Measurements from ENCODE around the gene PFDN5.
"Not testable (repeated sequence)": the region's sequence is repeated elsewhere in the genome, so short reads cannot be mapped to it uniquely, and the experiment has no call there.

Gene PFDN5

GRCh38 chr12:53300187-53300586, 4.8 kb downstream of the PFDN5 start:
- no peak for DNase-seq
- no peaks in the 10 kb centered on the region for H3K27me3 Mint-ChIP-seq

GRCh38 chr12:53302903-53303302, 7.6 kb downstream of the PFDN5 start:
- Mint-ChIP-seq H3K4me1 (peaks cover 53% of the 10 kb centered on the region), H3K27ac (peak overlapping the region; percentile 42 to 61), H3K27me3 (no peaks in the 10 kb centered on the region), H3K9me3 (no peaks in the 10 kb centered on the region), H3K4me3 (peak overlapping the region; percentile 1 to 12)
- ATAC-seq (no peak), DNase-seq (no peak)

More at GRCh38 chr12:53300187-53300586, 4.8 kb downstream of the PFDN5 start:
- ATAC-seq, result no peak
- Mint-ChIP-seq H3K4me1 (peaks cover 73% of the 10 kb centered on the region), H3K27ac (peak overlapping the region; percentile 98), H3K4me3 (peak overlapping the region; percentile 84 to 92), H3K9me3 (no peaks in the 10 kb centered on the region)

- DNase-seq (no peak), ATAC-seq (no peak)
- H3K27me3 Mint-ChIP-seq, result no peaks in the 10 kb centered on the region
- peak overlapping the region; percentile 18 to 21 for H3K27ac Mint-ChIP-seq
- no peaks in the 10 kb centered on the region for H3K9me3 Mint-ChIP-seq
- H3K4me3 Mint-ChIP-seq, result no peak overlapping the region
- H3K4me1 Mint-ChIP-seq, result peaks cover 16% of the 10 kb centered on the region
Observed at GRCh38 chr12:53306826-53307225, 11.5 kb downstream of the PFDN5 start.

GRCh38 chr12:53308276-53308675, 12.9 kb downstream of the PFDN5 start:
- ATAC-seq (no peak), DNase-seq (no peak)
- H3K4me3 Mint-ChIP-seq, result no peak overlapping the region
- H3K9me3 Mint-ChIP-seq, result no peaks in the 10 kb centered on the region
- peak overlapping the region in 1 of 2 donors; percentile 57 for H3K27ac Mint-ChIP-seq
- H3K4me1 Mint-ChIP-seq, result peaks cover 1% of the 10 kb centered on the region
- no peaks in the 10 kb centered on the region for H3K27me3 Mint-ChIP-seq

GRCh38 chr12:53313996-53314395, 18.7 kb downstream of the PFDN5 start:
- no peak overlapping the region for H3K4me3 Mint-ChIP-seq
- H3K9me3 Mint-ChIP-seq, result no peaks in the 10 kb centered on the region
- DNase-seq (no peak), ATAC-seq (no peak)
- H3K27ac Mint-ChIP-seq, result no peak overlapping the region
- H3K4me1 Mint-ChIP-seq, result peaks cover 6% of the 10 kb centered on the region
- H3K27me3 Mint-ChIP-seq, result no peaks in the 10 kb centered on the region

- peak overlapping the region; percentile 97 to 98 for H3K4me3 Mint-ChIP-seq
- DNase-seq, result no peak
- H3K4me1 Mint-ChIP-seq, result peaks cover 46% of the 10 kb centered on the region
- H3K9me3 Mint-ChIP-seq, result no peaks in the 10 kb centered on the region
- no peaks in the 10 kb centered on the region for H3K27me3 Mint-ChIP-seq
- no peak for ATAC-seq
- peak overlapping the region; percentile 95 to 99 for H3K27ac Mint-ChIP-seq
Observed at GRCh38 chr12:53320352-53321195, 25.2 kb downstream of the PFDN5 start.

GRCh38 chr12:53324113-53324778, 28.9 kb downstream of the PFDN5 start:
- peak overlapping the region; percentile 89 to 90 for H3K4me3 Mint-ChIP-seq
- ATAC-seq (peak; percentile 48), DNase-seq (peak; percentile 66 to 72)
- H3K27ac Mint-ChIP-seq, result peak overlapping the region; percentile 91 to 99
- no peaks in the 10 kb centered on the region for H3K9me3 Mint-ChIP-seq
- H3K4me1 Mint-ChIP-seq, result peaks cover 58% of the 10 kb centered on the region
- H3K27me3 Mint-ChIP-seq, result peaks cover 25% of the 10 kb centered on the region

GRCh38 chr12:53324779-53325510, 29.6 kb downstream of the PFDN5 start:
- H3K4me3 Mint-ChIP-seq, result peak overlapping the region; percentile 89 to 90
- peak; percentile 81 for ATAC-seq

GRCh38 chr12:53325511-53326061, 30.2 kb downstream of the PFDN5 start:
- DNase-seq (peak; percentile 22 to 33), ATAC-seq (no peak)
- peak overlapping the region; percentile 54 to 91 for H3K27ac Mint-ChIP-seq
- peaks cover 28% of the 10 kb centered on the region for H3K27me3 Mint-ChIP-seq
- no peaks in the 10 kb centered on the region for H3K9me3 Mint-ChIP-seq
- peak overlapping the region; percentile 89 to 90 for H3K4me3 Mint-ChIP-seq
- peaks cover 48% of the 10 kb centered on the region for H3K4me1 Mint-ChIP-seq

More at GRCh38 chr12:53324779-53325510, 29.6 kb downstream of the PFDN5 start:
- peak; percentile 92 to 94 for DNase-seq
- H3K27ac Mint-ChIP-seq, result peak overlapping the region; percentile 91 to 99
- no peaks in the 10 kb centered on the region for H3K9me3 Mint-ChIP-seq
- peaks cover 54% of the 10 kb centered on the region for H3K4me1 Mint-ChIP-seq
- H3K27me3 Mint-ChIP-seq, result peaks cover 28% of the 10 kb centered on the region

GRCh38 chr12:53326460-53327185, 31.3 kb downstream of the PFDN5 start:
- no peak overlapping the region for H3K27ac Mint-ChIP-seq
- no peaks in the 10 kb centered on the region for H3K9me3 Mint-ChIP-seq
- DNase-seq, result no peak
- H3K4me1 Mint-ChIP-seq, result peaks cover 37% of the 10 kb centered on the region
- H3K4me3 Mint-ChIP-seq, result peak overlapping the region; percentile 76 to 79
- ATAC-seq, result no peak
- H3K27me3 Mint-ChIP-seq, result peaks cover 29% of the 10 kb centered on the region

- ATAC-seq, result no peak
- Mint-ChIP-seq H3K27me3 (peaks cover 38% of the 10 kb centered on the region), H3K4me1 (peaks cover 31% of the 10 kb centered on the region), H3K4me3 (no peak overlapping the region), H3K27ac (no peak overlapping the region), H3K9me3 (no peaks in the 10 kb centered on the region)
- no peak for DNase-seq
Observed at GRCh38 chr12:53327435-53328042, 32.2 kb downstream of the PFDN5 start.

- DNase-seq (no peak), ATAC-seq (no peak)
- Mint-ChIP-seq H3K4me1 (peaks cover 26% of the 10 kb centered on the region), H3K9me3 (no peaks in the 10 kb centered on the region), H3K27ac (no peak overlapping the region), H3K27me3 (peaks cover 43% of the 10 kb centered on the region), H3K4me3 (no peak overlapping the region)
Observed at GRCh38 chr12:53328043-53328435, 32.7 kb downstream of the PFDN5 start.

GRCh38 chr12:53330671-53331070, 35.3 kb downstream of the PFDN5 start:
- Mint-ChIP-seq H3K27ac (no peak overlapping the region), H3K4me1 (peaks cover 18% of the 10 kb centered on the region), H3K4me3 (no peak overlapping the region), H3K9me3 (no peaks in the 10 kb centered on the region), H3K27me3 (peaks cover 69% of the 10 kb centered on the region)
- DNase-seq (no peak), ATAC-seq (no peak)

GRCh38 chr12:53332339-53332738, 37.0 kb downstream of the PFDN5 start:
- not testable (repeated sequence) for ATAC-seq, H3K9me3 Mint-ChIP-seq, DNase-seq, H3K4me3 Mint-ChIP-seq
- Mint-ChIP-seq H3K27me3 (peaks cover 77% of the 10 kb centered on the region), H3K4me1 (peaks cover 13% of the 10 kb centered on the region), H3K27ac (peak overlapping the region in 1 of 2 donors; percentile 5)
